MM.1S (cell line): ENCODE measurements around the gene PHC3.

Experiments used
- DNase-seq: peaks from one replicate; pipeline ENCODE4 v3.0.0-alpha.2; 2015
- H2AFZ ChIP-seq: fragments of 300-600 bp; sonication (generic); 2 replicates; pipeline ENCODE4 v1.6.0; 2016; ENCODE audit warnings: antibody characterized with exemption, low read length
- H3F3A ChIP-seq: fragments of 300-600 bp; sonication (generic); 2 replicates; pipeline ENCODE4 v1.6.1; 2016; ENCODE audit warnings: mild to moderate bottlenecking, antibody characterized with exemption, low read length, moderate library complexity, mixed read lengths; ENCODE audit not compliant: insufficient read depth
- H3K27ac ChIP-seq: fragments of 300-600 bp; sonication (generic); 2 replicates; pipeline ENCODE4 v1.5.1; 2016; ENCODE audit warnings: mild to moderate bottlenecking, low read length
- H3K27me3 ChIP-seq: fragments of 300-600 bp; sonication (generic); replicated peaks from 2 replicates; pipeline ENCODE4 v1.6.0; 2016; ENCODE audit warnings: low read length; ENCODE audit not compliant: insufficient read depth
- H3K36me3 ChIP-seq: fragments of 300-600 bp; sonication (generic); replicated peaks from 2 replicates; pipeline ENCODE4 v1.6.1; 2016; ENCODE audit warnings: mild to moderate bottlenecking, low read length, mixed read lengths; ENCODE audit not compliant: insufficient read depth
- H3K4me1 ChIP-seq: fragments of 300-600 bp; sonication (generic); 2 replicates; pipeline ENCODE4 v1.6.1; 2016; ENCODE audit warnings: low read length, mixed read lengths
- H3K4me2 ChIP-seq: fragments of 300-600 bp; sonication (generic); 2 replicates; pipeline ENCODE4 v1.6.0; 2016; ENCODE audit warnings: low read depth, low read length
- H3K4me3 ChIP-seq: fragments of 300-600 bp; sonication (generic); 2 replicates; pipeline ENCODE4 v1.5.1; 2016; ENCODE audit warnings: low read length, mixed read lengths
- H3K79me2 ChIP-seq: fragments of 300-600 bp; sonication (generic); 2 replicates; pipeline ENCODE4 v1.6.1; 2016; ENCODE audit warnings: mixed run types, low read length, mixed read lengths
- H3K9ac ChIP-seq: fragments of 300-600 bp; sonication (generic); 2 replicates; pipeline ENCODE4 v1.6.1; 2016; ENCODE audit warnings: low read length, mixed read lengths
- H3K9me2 ChIP-seq: fragments of 300-600 bp; sonication (generic); replicated peaks from 2 replicates; pipeline ENCODE4 v1.6.1; 2016; ENCODE audit warnings: mild to moderate bottlenecking, low read length, mixed read lengths; ENCODE audit not compliant: insufficient read depth
- H3K9me3 ChIP-seq: fragments of 300-600 bp; sonication (generic); replicated peaks from 2 replicates; pipeline ENCODE4 v1.6.1; 2016; ENCODE audit warnings: mild to moderate bottlenecking, low read length, mixed read lengths; ENCODE audit not compliant: insufficient read depth
- H4K20me1 ChIP-seq: fragments of 300-600 bp; sonication (generic); 2 replicates; pipeline ENCODE4 v1.6.1; 2016; ENCODE audit warnings: mild to moderate bottlenecking, low read length, moderate library complexity, mixed read lengths; ENCODE audit not compliant: insufficient read depth
- EZH2 ChIP-seq: fragments of 300-600 bp; sonication (generic); optimal IDR thresholded peaks from 2 replicates; pipeline ENCODE3; 2017; ENCODE audit warnings: low read depth, mild to moderate bottlenecking, antibody characterized with exemption, low read length, mixed read lengths
- EZH2phosphoT487 ChIP-seq: fragments of 300-600 bp; sonication (generic); IDR thresholded peaks from 2 replicates; pipeline ENCODE4 v1.6.1; 2018; ENCODE audit warnings: antibody characterized with exemption, low read length
- TF ChIP-seq, protein P1 (sequence below): fragments of 300-600 bp; sonication (generic); IDR thresholded peaks from 2 replicates; pipeline ENCODE4 v1.5.1; 2016; ENCODE audit warnings: antibody characterized with exemption, low read length, mixed read lengths

PHC3 gene

DNA sequence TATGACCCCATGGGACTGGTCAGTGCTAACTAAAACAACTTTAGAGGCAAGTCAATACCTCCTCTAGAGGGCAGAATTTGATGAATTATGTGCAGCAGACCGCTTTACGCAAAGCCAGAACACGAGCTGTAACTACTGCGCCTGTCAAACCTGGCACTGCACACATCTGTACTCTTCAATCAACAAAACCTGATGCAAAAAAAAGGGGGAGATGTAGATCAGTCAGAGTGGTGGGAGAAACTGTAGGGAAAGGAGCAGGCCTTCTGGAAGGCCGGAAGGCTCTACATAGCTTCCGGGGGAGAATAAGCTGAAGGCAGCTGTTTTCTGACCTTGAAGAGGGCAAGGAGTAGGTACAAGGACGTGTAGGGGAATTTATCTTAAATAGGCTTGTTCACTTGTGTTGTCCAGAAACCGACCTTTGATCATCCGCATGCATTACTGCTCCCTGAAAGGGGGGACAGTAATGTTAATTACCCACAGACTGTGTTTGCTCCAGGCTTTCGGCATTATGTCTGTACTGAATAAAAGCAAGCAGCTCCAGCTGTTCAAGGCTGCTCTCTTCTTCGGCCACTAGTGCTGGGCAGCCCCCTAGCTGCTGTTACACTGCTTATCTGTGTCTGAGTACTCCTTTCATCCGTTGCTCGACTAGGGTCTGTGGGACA, 102.8 kb downstream of the PHC3 start:
- Histone ChIP-seq H4K20me1 (no peaks in the 10 kb centered on the region; the same call in 1 of the 2 replicates), H3K9ac (no peak overlapping the region), H3K9me3 (no peaks in the 10 kb centered on the region), H3K36me3 (peaks cover 3% of the 10 kb centered on the region; the same call in 1 of the 2 replicates), H3K27me3 (no peaks in the 10 kb centered on the region), H3K79me2 (no peaks in the 10 kb centered on the region), H3F3A (peaks cover 10% of the 10 kb centered on the region; the same call in 1 of the 2 replicates), H3K4me3 (no peak overlapping the region), H3K27ac (no peak overlapping the region), H3K4me2 (no peak overlapping the region), H2AFZ (no peak overlapping the region), H3K4me1 (no peaks in the 10 kb centered on the region), H3K9me2 (no peaks in the 10 kb centered on the region)
- no peak for DNase-seq
- TF ChIP-seq, protein P1, sequence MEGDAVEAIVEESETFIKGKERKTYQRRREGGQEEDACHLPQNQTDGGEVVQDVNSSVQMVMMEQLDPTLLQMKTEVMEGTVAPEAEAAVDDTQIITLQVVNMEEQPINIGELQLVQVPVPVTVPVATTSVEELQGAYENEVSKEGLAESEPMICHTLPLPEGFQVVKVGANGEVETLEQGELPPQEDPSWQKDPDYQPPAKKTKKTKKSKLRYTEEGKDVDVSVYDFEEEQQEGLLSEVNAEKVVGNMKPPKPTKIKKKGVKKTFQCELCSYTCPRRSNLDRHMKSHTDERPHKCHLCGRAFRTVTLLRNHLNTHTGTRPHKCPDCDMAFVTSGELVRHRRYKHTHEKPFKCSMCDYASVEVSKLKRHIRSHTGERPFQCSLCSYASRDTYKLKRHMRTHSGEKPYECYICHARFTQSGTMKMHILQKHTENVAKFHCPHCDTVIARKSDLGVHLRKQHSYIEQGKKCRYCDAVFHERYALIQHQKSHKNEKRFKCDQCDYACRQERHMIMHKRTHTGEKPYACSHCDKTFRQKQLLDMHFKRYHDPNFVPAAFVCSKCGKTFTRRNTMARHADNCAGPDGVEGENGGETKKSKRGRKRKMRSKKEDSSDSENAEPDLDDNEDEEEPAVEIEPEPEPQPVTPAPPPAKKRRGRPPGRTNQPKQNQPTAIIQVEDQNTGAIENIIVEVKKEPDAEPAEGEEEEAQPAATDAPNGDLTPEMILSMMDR = peak; percentile 22; the same call in 1 of the 2 replicates
- TF ChIP-seq EZH2phosphoT487 = no peak

DNA sequence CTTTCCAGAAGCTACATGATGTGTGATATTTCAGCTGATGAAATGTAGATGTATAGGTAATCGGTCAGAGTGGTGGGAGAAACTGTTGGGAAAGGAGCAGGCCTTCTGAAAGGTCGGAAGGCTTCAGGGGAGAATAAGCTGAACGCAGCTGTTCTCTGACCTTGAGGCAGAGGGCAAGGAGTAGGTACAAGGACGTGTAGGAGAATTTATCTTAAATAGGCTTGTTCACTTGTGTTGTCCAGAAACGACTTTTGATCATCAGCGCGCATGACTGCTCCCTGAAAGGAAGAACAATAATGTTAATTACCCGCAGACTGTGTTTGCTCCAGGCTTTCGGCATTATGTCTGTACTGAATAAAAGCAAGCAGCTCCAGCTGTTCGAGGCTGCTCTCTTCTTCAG, 104.2 kb downstream of the PHC3 start:
- Histone ChIP-seq H3K9me2 (no peaks in the 10 kb centered on the region), H3K4me2 (no peak overlapping the region), H3K27ac (no peak overlapping the region), H3K27me3 (no peaks in the 10 kb centered on the region), H3K36me3 (no peaks in the 10 kb centered on the region), H3K4me3 (no peak overlapping the region), H3F3A (peaks cover 5% of the 10 kb centered on the region; the same call in 1 of the 2 replicates), H2AFZ (no peak overlapping the region), H4K20me1 (no peaks in the 10 kb centered on the region; the same call in 1 of the 2 replicates), H3K9ac (no peak overlapping the region), H3K79me2 (no peaks in the 10 kb centered on the region), H3K9me3 (no peaks in the 10 kb centered on the region), H3K4me1 (no peaks in the 10 kb centered on the region)
- TF ChIP-seq EZH2 = no peak
- TF ChIP-seq EZH2phosphoT487 = no peak
- TF ChIP-seq, protein P1 = no peak
- DNase-seq = no peak

DNA sequence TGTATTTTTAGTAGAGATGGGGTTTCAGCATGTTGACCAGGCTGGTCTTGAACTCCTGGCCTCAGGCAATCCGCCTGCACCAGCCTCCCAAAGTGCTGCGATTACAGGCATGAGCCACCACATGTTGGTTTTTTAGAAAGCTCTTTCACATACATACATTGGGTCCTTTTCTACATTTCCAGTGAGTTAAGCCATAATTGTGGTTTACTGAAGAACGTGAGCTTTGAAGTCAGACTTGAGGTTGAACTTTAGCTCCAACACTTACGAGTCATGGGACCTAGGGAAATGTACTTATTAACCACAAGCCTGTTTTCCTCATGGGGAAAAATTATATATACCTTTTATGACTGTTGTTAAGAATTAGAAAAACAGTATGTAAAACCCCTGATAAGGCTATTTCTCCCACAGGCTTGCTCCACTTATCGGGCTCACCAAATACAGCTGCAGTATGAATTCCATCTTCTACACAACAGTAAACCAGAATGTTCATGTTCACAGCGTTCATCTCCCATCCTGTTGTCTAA, 104.8 kb downstream of the PHC3 start:
- TF ChIP-seq, protein P1 = no peak
- no peak for TF ChIP-seq EZH2
- no peak for TF ChIP-seq EZH2phosphoT487
- Histone ChIP-seq H3K4me3 (no peak overlapping the region), H3K9me2 (no peaks in the 10 kb centered on the region), H3K9me3 (no peaks in the 10 kb centered on the region), H3K27me3 (no peaks in the 10 kb centered on the region), H3K27ac (no peak overlapping the region), H3F3A (peaks cover 5% of the 10 kb centered on the region; the same call in 1 of the 2 replicates), H3K79me2 (no peaks in the 10 kb centered on the region), H4K20me1 (no peaks in the 10 kb centered on the region; the same call in 1 of the 2 replicates), H3K9ac (no peak overlapping the region), H3K36me3 (no peaks in the 10 kb centered on the region), H3K4me2 (no peak overlapping the region), H2AFZ (no peak overlapping the region), H3K4me1 (no peaks in the 10 kb centered on the region)
- DNase-seq = no peak
